ENCODE data around the gene NPPC. TPM values are rescaled to one million over a fixed set of nuclear protein-coding genes. Genes with fewer than 3 reads are reported as not detected.

NPPC gene
- total RNA-seq, 1 donor from 2014 or later = 2.5 TPM

- DNase-seq (ENCODE audit: low spot score) = no peak
Measured at GRCh38 chr2:231935815-231936214, 9.6 kb upstream of the NPPC start.

- DNase-seq (ENCODE audit: low spot score) = no peak
Measured at GRCh38 chr2:231935207-231935524, 9.0 kb upstream of the NPPC start.

- no peak for DNase-seq (ENCODE audit: low spot score)
Measured at GRCh38 chr2:231934441-231935206, 8.4 kb upstream of the NPPC start.

GRCh38 chr2:231933916-231934401 lies 7.8 kb upstream of the NPPC start:
- no peak for DNase-seq (ENCODE audit: low spot score)

- no peak for DNase-seq (ENCODE audit: low spot score)
Measured at GRCh38 chr2:231932985-231933915, 7.1 kb upstream of the NPPC start.

- DNase-seq (ENCODE audit: low spot score) = no peak
Measured at GRCh38 chr2:231932711-231932970, 6.4 kb upstream of the NPPC start.

GRCh38 chr2:231931481-231931915 lies 5.3 kb upstream of the NPPC start:
- peak; percentile 43 for DNase-seq (ENCODE audit: low spot score)

GRCh38 chr2:231930593-231931281 lies 4.5 kb upstream of the NPPC start:
- DNase-seq (ENCODE audit: low spot score) = peak; percentile 73

GRCh38 chr2:231929961-231930592 lies 3.9 kb upstream of the NPPC start:
- DNase-seq (ENCODE audit: low spot score) = peak; percentile 86

GRCh38 chr2:231928901-231929725 lies 2.9 kb upstream of the NPPC start:
- peak; percentile 69 for DNase-seq (ENCODE audit: low spot score)

- peak; percentile 74 for DNase-seq (ENCODE audit: low spot score)
Measured at GRCh38 chr2:231928481-231928880, 2.3 kb upstream of the NPPC start.

GRCh38 chr2:231927566-231927890 lies 1.3 kb upstream of the NPPC start:
- peak; percentile 82 for DNase-seq (ENCODE audit: low spot score)

GRCh38 chr2:231926761-231927565 lies 767 bp upstream of the NPPC start:
- DNase-seq (ENCODE audit: low spot score) = peak; percentile 86

- DNase-seq (ENCODE audit: low spot score) = peak; percentile 96
Measured at GRCh38 chr2:231925303-231926179, 655 bp downstream of the NPPC start.

GRCh38 chr2:231924889-231925275 lies 1.3 kb downstream of the NPPC start:
- DNase-seq (ENCODE audit: low spot score) = no peak

- peak; percentile 47 for DNase-seq (ENCODE audit: low spot score)
Measured at GRCh38 chr2:231923951-231924888, 2.0 kb downstream of the NPPC start.

GRCh38 chr2:231923010-231923344 lies 3.2 kb downstream of the NPPC start:
- peak; percentile 51 for DNase-seq (ENCODE audit: low spot score)
